Liver (tissue), 9 donors: ENCODE data around the gene INO80. TPM values are rescaled to one million over a fixed set of nuclear protein-coding genes. Genes with fewer than 3 reads are reported as not detected.

ENCODE experiments used
- DNase-seq: peaks from one replicate; pipeline ENCODE4 v3.0.0-alpha.2; 2017; ENCODE audit warnings: low spot score
- H3K27ac ChIP-seq, 2 donors: one replicate each; pipeline ENCODE4 v1.7.0; 2013; ENCODE audit warnings: inconsistent platforms in 2 of 2, low read length in 2 of 2, control low read depth in 1 of 2, low read depth in 1 of 2, mild to moderate bottlenecking in 1 of 2
- H3K27me3 ChIP-seq, 4 donors: one replicate each; pipeline versions ENCODE4 v1.6.1 to v1.7.0; 2013; ENCODE audit warnings: low read length in 3 of 4, inconsistent platforms in 1 of 4, mild to moderate bottlenecking in 1 of 4, moderate library complexity in 1 of 4; ENCODE audit not compliant: control insufficient read depth in 4 of 4, insufficient read depth in 4 of 4
- H3K36me3 ChIP-seq, 4 donors: one replicate each; pipeline versions ENCODE4 v1.6.1 to v1.7.0; 2013; ENCODE audit warnings: low read length in 3 of 4, mild to moderate bottlenecking in 3 of 4, low read depth in 1 of 4, moderate library complexity in 1 of 4; ENCODE audit not compliant: control insufficient read depth in 4 of 4, insufficient read depth in 3 of 4
- H3K4me1 ChIP-seq, 4 donors: one replicate each; pipeline versions ENCODE4 v1.6.1 to v1.7.0; 2013; ENCODE audit warnings: low read length in 3 of 4, mild to moderate bottlenecking in 3 of 4, moderate library complexity in 1 of 4; ENCODE audit not compliant: control insufficient read depth in 4 of 4, insufficient read depth in 4 of 4
- H3K4me3 ChIP-seq, 3 donors: one replicate each; pipeline versions ENCODE4 v1.6.1 to v1.7.0; 2013; ENCODE audit warnings: low read length in 3 of 3, control low read depth in 1 of 3, low read depth in 1 of 3, mild to moderate bottlenecking in 1 of 3
- H3K9ac ChIP-seq, 2 donors: one replicate each; pipeline ENCODE4 v1.7.0; 2013; ENCODE audit warnings: low read length in 2 of 2, mild to moderate bottlenecking in 2 of 2, moderate library complexity in 2 of 2, control low read depth in 1 of 2, low read depth in 1 of 2
- H3K9me3 ChIP-seq, 4 donors: one replicate each; pipeline versions ENCODE4 v1.6.1 to v1.7.0; 2013; ENCODE audit warnings: low read length in 3 of 4; ENCODE audit not compliant: control insufficient read depth in 4 of 4
- EGR1 ChIP-seq, 2 donors: IDR thresholded peaks; 2 replicates each; pipeline ENCODE4 v1.6.1; 2016 to 2018; ENCODE audit warnings: antibody characterized with exemption in 2 of 2, low read depth in 2 of 2
- FOXA1 ChIP-seq: IDR thresholded peaks from 2 replicates; pipeline ENCODE4 v1.6.1; 2016; ENCODE audit warnings: antibody characterized with exemption
- GABPA ChIP-seq, 2 donors: IDR thresholded peaks in 1 of 2; conservative IDR thresholded peaks in 1 of 2; 2 replicates each; pipeline ENCODE4 v1.6.1; 2016; ENCODE audit warnings: antibody characterized with exemption in 2 of 2, mild to moderate bottlenecking in 1 of 2, moderate library complexity in 1 of 2
- HNF4A ChIP-seq, 2 donors: conservative IDR thresholded peaks; 2 replicates each; pipeline ENCODE4 v1.6.1; 2016; ENCODE audit warnings: antibody characterized with exemption in 2 of 2, mild to moderate bottlenecking in 2 of 2
- HNF4G ChIP-seq: IDR thresholded peaks from 2 replicates; pipeline ENCODE4 v1.6.1; 2016; ENCODE audit warnings: antibody characterized with exemption
- JUND ChIP-seq, 2 donors: IDR thresholded peaks; 2 replicates each; pipeline ENCODE4 v1.6.1; 2016; ENCODE audit warnings: antibody characterized with exemption in 2 of 2
- NR2F2 ChIP-seq: IDR thresholded peaks from 2 replicates; pipeline ENCODE4 v1.6.1; 2016; ENCODE audit warnings: antibody characterized with exemption
- RXRA ChIP-seq, 2 donors: IDR thresholded peaks; 2 replicates each; pipeline ENCODE4 v1.6.1; 2017 to 2018; ENCODE audit warnings: antibody characterized with exemption in 2 of 2, mild to moderate bottlenecking in 1 of 2
- SP1 ChIP-seq: IDR thresholded peaks from 2 replicates; pipeline ENCODE4 v1.6.1; 2018; ENCODE audit warnings: antibody characterized with exemption, mild to moderate bottlenecking
- TAF1 ChIP-seq: conservative IDR thresholded peaks from 2 replicates; pipeline ENCODE4 v1.6.1; 2016; ENCODE audit warnings: antibody characterized with exemption, mild to moderate bottlenecking
- YY1 ChIP-seq: IDR thresholded peaks from 2 replicates; pipeline ENCODE4 v1.6.1; 2016; ENCODE audit warnings: antibody characterized with exemption, mild to moderate bottlenecking
- WGBS: extraction: QIAGEN DNeasy Blood & Tissue Kit; methylation state at CpG from one replicate; pipeline ENCODE4 v1.1.7; 2013; 5-methylcytosine and 5-hydroxymethylcytosine counted together
- polyA plus RNA-seq, 2 donors: library from polyadenylated mRNA; stranded (reverse) in 1 of 2; unstranded in 1 of 2; fragments of 200-250 nt in 1 of 2; fragments of >200 nt in 1 of 2; fragmentation: Nextera tagmentation in 1 of 2; extraction: Ambion mirVana in 1 of 2; gene quantifications; one replicate each; pipeline versions ENCODE4 v1.2.1 to v1.2.3, GENCODE V29; 2013 to 2015
- total RNA-seq, 2 donors: library from RNA; depleted of rRNA; stranded (reverse); fragments of >200 nt; gene quantifications; one replicate each; pipeline ENCODE4 v1.2.3, GENCODE V29; 2014
- TF ChIP-seq, protein P1 (sequence below): IDR thresholded peaks from 2 replicates; pipeline ENCODE4 v1.6.1; 2016; ENCODE audit warnings: antibody characterized with exemption
- TF ChIP-seq, protein P2 (sequence below): fragments of 150-350 bp; IDR thresholded peaks from 2 replicates; pipeline ENCODE4 v1.5.1; 2017; ENCODE audit warnings: improper control_type of control experiment, low read depth, low read length; ENCODE audit not compliant: missing input control
- TF ChIP-seq, protein P3 (sequence below): IDR thresholded peaks from 2 replicates; pipeline ENCODE4 v1.6.1; 2016; ENCODE audit warnings: antibody characterized with exemption
- TF ChIP-seq, protein P4 (sequence below): IDR thresholded peaks from 2 replicates; pipeline ENCODE4 v1.6.1; 2016; ENCODE audit warnings: antibody characterized with exemption, mild to moderate bottlenecking
- donor health status: healthy.
- donor health status: healthy.
- donor health status: healthy.
- donor health status: healthy.
- donor health status: healthy.

The INO80 gene
- total and polyA plus RNA-seq, 4 donors: 3.2 to 19.7 (median 9.4) TPM

DNA sequence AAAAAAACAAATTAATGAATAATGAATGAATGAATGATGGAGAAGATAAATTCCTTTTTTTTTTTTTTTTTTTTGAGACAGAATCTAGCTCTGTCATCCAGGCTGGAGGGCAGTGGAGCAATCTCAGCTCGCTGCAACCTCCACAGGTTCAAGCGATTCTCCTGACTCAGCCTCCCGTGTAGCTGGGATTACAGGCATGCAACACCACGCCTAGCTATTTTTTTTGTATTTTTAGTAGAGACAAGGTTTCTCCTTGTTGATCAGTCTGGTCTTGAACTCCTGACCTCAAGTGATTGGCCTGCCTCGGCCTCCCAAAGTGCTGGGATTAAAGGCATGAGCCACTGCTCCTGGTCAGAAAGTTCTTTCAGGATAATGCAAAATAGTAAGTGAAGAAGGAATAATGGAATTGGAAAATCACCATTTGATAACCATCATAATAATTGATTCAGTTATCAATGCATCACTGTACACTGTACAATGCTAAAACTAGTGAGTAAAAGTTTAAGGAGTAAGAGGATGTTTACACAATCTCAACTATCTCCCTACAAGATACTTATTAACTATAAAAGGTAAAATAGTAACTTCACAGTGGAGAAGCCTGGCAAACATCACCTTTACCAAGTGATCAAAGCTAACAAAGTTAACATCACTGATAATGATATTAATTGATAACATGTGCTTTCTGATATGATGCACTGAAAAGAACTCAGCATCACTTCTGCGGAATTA lies 12.3 kb upstream of the INO80 start:
- Histone ChIP-seq H3K27me3 (no peaks in the 10 kb centered on the region), H3K4me3 (no peak overlapping the region), H3K27ac (no peak overlapping the region), H3K4me1 (peaks cover 6 to 14% (median 10%) of the 10 kb centered on the region in 4 donors), H3K9ac (no peak overlapping the region), H3K36me3 (no peaks in the 10 kb centered on the region), H3K9me3 (no peaks in the 10 kb centered on the region)
- no peak for DNase-seq
- TF ChIP-seq HNF4A (conservative IDR thresholded peaks at IDR 0.05): no peak
- no peak for TF ChIP-seq EGR1 (IDR thresholded peaks at IDR 0.05; ENCODE audit: low read depth in 2 of 2)
- TF ChIP-seq NR2F2: no peak
- TF ChIP-seq FOXA1: no peak
- TF ChIP-seq GABPA (IDR thresholded peaks at IDR 0.05 in 1 of 2, conservative IDR thresholded peaks at IDR 0.05 in 1 of 2): no peak
- TF ChIP-seq RXRA (IDR thresholded peaks at IDR 0.05): no peak
- TF ChIP-seq HNF4G: no peak
- TF ChIP-seq TAF1: no peak
- TF ChIP-seq, protein P1, sequence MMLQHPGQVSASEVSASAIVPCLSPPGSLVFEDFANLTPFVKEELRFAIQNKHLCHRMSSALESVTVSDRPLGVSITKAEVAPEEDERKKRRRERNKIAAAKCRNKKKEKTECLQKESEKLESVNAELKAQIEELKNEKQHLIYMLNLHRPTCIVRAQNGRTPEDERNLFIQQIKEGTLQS: no peak
- TF ChIP-seq, protein P2, sequence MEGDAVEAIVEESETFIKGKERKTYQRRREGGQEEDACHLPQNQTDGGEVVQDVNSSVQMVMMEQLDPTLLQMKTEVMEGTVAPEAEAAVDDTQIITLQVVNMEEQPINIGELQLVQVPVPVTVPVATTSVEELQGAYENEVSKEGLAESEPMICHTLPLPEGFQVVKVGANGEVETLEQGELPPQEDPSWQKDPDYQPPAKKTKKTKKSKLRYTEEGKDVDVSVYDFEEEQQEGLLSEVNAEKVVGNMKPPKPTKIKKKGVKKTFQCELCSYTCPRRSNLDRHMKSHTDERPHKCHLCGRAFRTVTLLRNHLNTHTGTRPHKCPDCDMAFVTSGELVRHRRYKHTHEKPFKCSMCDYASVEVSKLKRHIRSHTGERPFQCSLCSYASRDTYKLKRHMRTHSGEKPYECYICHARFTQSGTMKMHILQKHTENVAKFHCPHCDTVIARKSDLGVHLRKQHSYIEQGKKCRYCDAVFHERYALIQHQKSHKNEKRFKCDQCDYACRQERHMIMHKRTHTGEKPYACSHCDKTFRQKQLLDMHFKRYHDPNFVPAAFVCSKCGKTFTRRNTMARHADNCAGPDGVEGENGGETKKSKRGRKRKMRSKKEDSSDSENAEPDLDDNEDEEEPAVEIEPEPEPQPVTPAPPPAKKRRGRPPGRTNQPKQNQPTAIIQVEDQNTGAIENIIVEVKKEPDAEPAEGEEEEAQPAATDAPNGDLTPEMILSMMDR: no peak
- TF ChIP-seq, protein P3, sequence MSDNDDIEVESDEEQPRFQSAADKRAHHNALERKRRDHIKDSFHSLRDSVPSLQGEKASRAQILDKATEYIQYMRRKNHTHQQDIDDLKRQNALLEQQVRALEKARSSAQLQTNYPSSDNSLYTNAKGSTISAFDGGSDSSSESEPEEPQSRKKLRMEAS: no peak
- TF ChIP-seq SP1: no peak
- no peak for TF ChIP-seq YY1
- TF ChIP-seq, protein P4, sequence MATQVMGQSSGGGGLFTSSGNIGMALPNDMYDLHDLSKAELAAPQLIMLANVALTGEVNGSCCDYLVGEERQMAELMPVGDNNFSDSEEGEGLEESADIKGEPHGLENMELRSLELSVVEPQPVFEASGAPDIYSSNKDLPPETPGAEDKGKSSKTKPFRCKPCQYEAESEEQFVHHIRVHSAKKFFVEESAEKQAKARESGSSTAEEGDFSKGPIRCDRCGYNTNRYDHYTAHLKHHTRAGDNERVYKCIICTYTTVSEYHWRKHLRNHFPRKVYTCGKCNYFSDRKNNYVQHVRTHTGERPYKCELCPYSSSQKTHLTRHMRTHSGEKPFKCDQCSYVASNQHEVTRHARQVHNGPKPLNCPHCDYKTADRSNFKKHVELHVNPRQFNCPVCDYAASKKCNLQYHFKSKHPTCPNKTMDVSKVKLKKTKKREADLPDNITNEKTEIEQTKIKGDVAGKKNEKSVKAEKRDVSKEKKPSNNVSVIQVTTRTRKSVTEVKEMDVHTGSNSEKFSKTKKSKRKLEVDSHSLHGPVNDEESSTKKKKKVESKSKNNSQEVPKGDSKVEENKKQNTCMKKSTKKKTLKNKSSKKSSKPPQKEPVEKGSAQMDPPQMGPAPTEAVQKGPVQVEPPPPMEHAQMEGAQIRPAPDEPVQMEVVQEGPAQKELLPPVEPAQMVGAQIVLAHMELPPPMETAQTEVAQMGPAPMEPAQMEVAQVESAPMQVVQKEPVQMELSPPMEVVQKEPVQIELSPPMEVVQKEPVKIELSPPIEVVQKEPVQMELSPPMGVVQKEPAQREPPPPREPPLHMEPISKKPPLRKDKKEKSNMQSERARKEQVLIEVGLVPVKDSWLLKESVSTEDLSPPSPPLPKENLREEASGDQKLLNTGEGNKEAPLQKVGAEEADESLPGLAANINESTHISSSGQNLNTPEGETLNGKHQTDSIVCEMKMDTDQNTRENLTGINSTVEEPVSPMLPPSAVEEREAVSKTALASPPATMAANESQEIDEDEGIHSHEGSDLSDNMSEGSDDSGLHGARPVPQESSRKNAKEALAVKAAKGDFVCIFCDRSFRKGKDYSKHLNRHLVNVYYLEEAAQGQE: no peak
- 54% methylated on average over 6 of the region's 6 CpGs for WGBS

DNA sequence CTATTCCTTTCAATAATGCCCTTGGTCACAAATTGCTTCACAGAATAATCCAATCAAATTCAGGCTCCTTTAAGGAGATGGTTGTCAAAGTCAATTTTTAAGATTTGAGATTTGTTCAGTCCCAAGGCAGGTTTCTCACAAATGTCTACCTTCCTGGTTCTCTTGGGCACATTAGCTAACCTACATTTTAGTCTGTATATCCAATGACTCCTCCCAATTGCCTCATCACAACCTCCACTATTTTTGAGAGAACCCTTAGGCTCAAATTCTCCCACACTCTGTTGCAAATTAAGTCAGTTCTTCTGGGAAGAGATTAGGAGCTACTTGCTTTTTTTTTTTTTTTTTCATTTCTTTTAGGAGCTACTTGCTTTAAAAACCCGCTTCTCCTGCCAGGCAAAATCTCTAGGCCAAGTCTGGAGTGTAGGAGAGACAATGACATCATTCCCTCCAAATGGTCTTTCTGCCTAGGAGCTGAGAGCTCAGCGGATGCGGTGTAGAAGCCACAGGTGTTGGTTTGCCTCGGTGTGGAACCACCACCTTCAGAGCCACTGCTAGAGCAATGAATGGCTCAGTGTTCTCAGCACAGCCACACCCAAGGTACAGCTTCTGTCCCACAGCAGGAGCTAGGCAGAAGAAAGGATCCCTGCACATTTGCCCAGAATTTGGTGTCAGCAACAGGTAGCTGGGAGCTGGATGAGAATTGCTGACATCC lies 10.0 kb upstream of the INO80 start:
- Histone ChIP-seq H3K9me3 (no peaks in the 10 kb centered on the region), H3K4me1 (peaks cover 6 to 14% (median 10%) of the 10 kb centered on the region in 4 donors)
- DNase-seq: no peak

More for the DNA sequence above, 10.0 kb upstream of the INO80 start:
- no peak overlapping the region for H3K9ac ChIP-seq
- H3K36me3 ChIP-seq: no peaks in the 10 kb centered on the region
- WGBS: 83% methylated on average over 4 of the region's 4 CpGs
- no peak for TF ChIP-seq JUND (IDR thresholded peaks at IDR 0.05)
- no peak for TF ChIP-seq RXRA (IDR thresholded peaks at IDR 0.05)
- no peak overlapping the region for H3K4me3 ChIP-seq
- H3K27me3 ChIP-seq: no peaks in the 10 kb centered on the region
- H3K27ac ChIP-seq: no peak overlapping the region
